Thyroid gland (tissue), 4 donors: ENCODE measurements around the gene SRSF12. TPM values are rescaled to one million over a fixed set of nuclear protein-coding genes. Genes with fewer than 3 reads are reported as not detected.

Experiments
- DNase-seq, 2 donors: peaks; one replicate each; pipeline ENCODE4 v3.0.0-alpha.2; 2019
- H3K27ac ChIP-seq, 3 donors: fragments of 200-600 bp; sonication (generic); 1 replicate in 2 of 3; 2 replicates in 1 of 3; pipeline ENCODE4 v1.5.1; 2016 to 2019; ENCODE audit warnings: mild to moderate bottlenecking in 1 of 3, moderate library complexity in 1 of 3
- H3K27me3 ChIP-seq: fragments of 200-600 bp; sonication (generic); one replicate; pipeline ENCODE4 v1.5.1; 2019
- H3K36me3 ChIP-seq, 2 donors: fragments of 200-600 bp; sonication (generic); one replicate each; pipeline ENCODE4 v1.5.1; 2016 to 2019
- H3K4me1 ChIP-seq, 2 donors: fragments of 200-600 bp; sonication (generic); one replicate each; pipeline ENCODE4 v1.5.1; 2017 to 2019
- H3K4me3 ChIP-seq, 3 donors: fragments of 200-600 bp; sonication (generic); replicated peaks in 1 of 3; 1 replicate in 2 of 3; 2 replicates in 1 of 3; pipeline ENCODE4 v1.5.1; 2016; ENCODE audit warnings: mild to moderate bottlenecking in 1 of 3
- H3K9me3 ChIP-seq: fragments of 200-600 bp; sonication (generic); one replicate; pipeline ENCODE4 v1.5.1; 2017
- CTCF ChIP-seq, 6 experiments: fragments of 200-600 bp in 3 of 6; fragments of 450-650 bp in 3 of 6; sonication (generic) in 3 of 6; IDR thresholded peaks; one replicate each; pipeline ENCODE4 v1.5.1; 2016 to 2019; ENCODE audit warnings: antibody characterized with exemption in 6 of 6, mild to moderate bottlenecking in 2 of 6, inconsistent platforms in 1 of 6, moderate library complexity in 1 of 6
- POLR2A ChIP-seq, 2 donors: fragments of 450-650 bp; IDR thresholded peaks; one replicate each; pipeline ENCODE4 v1.6.1; 2017; ENCODE audit warnings: antibody characterized with exemption in 2 of 2, mild to moderate bottlenecking in 2 of 2, moderate library complexity in 1 of 2
- WGBS, 2 donors: methylation state at CpG; one replicate each; pipeline ENCODE4 v1.1.5; 2017; 5-methylcytosine and 5-hydroxymethylcytosine counted together
- intact Hi-C: fragments of 100-400 bp; cut with DNase I; formaldehyde crosslinking; loops from one replicate; pipeline ENCODE4 v1.15.1; 2023
- total RNA-seq, 4 donors: library from RNA; depleted of rRNA; stranded (reverse); fragments of >200 nt; gene quantifications; one replicate each; pipeline ENCODE4 v1.2.3, GENCODE V29; 2016

SRSF12 gene
- total RNA-seq, 4 donors from 2014 or later: 0.88 to 3.3 (median 2.7) TPM

DNA sequence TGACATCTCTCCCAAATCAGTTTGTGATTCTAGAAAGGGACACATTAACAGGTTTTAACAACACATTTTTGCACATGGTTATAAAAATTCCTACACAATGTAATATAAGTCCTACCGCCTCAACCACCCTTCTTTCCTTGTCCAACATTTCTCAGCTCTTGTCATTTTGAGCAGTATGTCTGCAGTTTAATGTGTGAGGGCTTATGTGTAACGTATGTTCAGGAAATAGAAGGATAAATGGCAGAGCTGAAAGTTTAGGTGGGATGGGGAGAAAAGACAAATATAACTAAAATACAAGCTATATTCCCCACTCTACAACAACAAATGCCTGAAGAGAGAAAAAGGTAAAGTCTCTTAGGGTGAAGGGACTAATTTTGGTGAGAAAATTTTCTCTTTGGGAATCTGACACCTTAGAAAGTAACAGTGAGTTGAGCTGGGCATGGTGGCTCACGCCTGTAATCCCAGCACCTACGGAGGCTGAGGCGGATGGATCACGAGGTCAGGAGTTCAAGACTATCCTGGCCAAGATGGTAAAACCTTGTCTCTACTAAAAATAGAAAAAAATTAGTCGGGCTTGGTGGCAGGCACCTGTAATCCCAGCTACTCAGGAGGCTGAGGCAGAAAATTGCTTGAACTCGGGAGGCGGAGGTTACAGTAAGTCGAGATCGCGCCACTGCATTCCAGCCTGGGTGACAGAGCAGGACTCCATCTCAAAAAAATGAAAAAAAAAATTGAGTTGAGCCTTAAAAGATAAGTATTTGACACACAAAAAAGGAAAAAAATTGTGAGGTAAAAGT, 32.3 kb downstream of the SRSF12 start:
- TF ChIP-seq POLR2A (IDR thresholded peaks at IDR 0.05) (no peak), CTCF (IDR thresholded peaks at IDR 0.05) (no peak)
- intact Hi-C loops: no loop called here
- Histone ChIP-seq H3K4me1 (peaks cover 26 to 28% of the 10 kb centered on the region in 2 donors), H3K36me3 (peaks cover 19% of the 10 kb centered on the region in 2 donors), H3K9me3 (no peaks in the 10 kb centered on the region), H3K4me3 (no peak overlapping the region), H3K27me3 (no peaks in the 10 kb centered on the region), H3K27ac (no peak overlapping the region)
- WGBS, 2 donors: 93 to 95% methylated on average over 12 of the region's 12 CpGs
- no peak for DNase-seq

GRCh38 chr6:89084954-89085353, 32.9 kb downstream of the SRSF12 start:
- H3K36me3 ChIP-seq: peaks cover 19% of the 10 kb centered on the region in 2 donors
- intact Hi-C loops: no loop called here
- peaks cover 26 to 28% of the 10 kb centered on the region in 2 donors for H3K4me1 ChIP-seq
- no peak overlapping the region for H3K4me3 ChIP-seq
- TF ChIP-seq POLR2A (IDR thresholded peaks at IDR 0.05) (peak in 1 of 2 donors; percentile 8), CTCF (IDR thresholded peaks at IDR 0.05) (no peak)
- 25% methylated on average over 3 of the region's 3 CpGs for WGBS, 2 donors
- no peaks in the 10 kb centered on the region for H3K27me3 ChIP-seq
- H3K9me3 ChIP-seq: no peaks in the 10 kb centered on the region
- peak overlapping the region in 1 of 3 donors; percentile 22 for H3K27ac ChIP-seq
- DNase-seq: peak; percentile 23 to 44

DNA sequence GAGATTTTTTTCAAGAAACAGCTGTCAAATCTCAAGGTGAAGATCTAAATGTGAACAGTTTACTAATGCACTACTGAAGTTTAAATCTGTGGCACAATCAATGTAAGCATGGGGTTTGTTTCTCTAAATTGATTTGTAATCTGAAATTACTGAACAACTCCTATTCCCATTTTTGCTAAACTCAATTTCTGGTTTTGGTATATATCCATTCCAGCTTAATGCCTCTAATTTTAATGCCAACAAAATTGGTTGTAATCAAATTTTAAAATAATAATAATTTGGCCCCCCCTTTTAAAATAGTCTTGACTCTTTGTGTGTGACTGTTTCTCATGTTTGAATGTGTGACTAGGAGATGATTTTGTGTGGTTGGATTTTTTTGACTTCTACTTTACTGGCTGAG, 33.3 kb downstream of the SRSF12 start:
- H3K27ac ChIP-seq: peak overlapping the region in 1 of 3 donors; percentile 22
- H3K36me3 ChIP-seq: peaks cover 19% of the 10 kb centered on the region in 2 donors
- H3K4me3 ChIP-seq: no peak overlapping the region
- no peaks in the 10 kb centered on the region for H3K9me3 ChIP-seq
- no peaks in the 10 kb centered on the region for H3K27me3 ChIP-seq
- TF ChIP-seq CTCF (IDR thresholded peaks at IDR 0.05) (no peak), POLR2A (IDR thresholded peaks at IDR 0.05) (no peak)
- intact Hi-C loops: no loop called here
- peaks cover 26 to 28% of the 10 kb centered on the region in 2 donors for H3K4me1 ChIP-seq
- DNase-seq: no peak

DNA sequence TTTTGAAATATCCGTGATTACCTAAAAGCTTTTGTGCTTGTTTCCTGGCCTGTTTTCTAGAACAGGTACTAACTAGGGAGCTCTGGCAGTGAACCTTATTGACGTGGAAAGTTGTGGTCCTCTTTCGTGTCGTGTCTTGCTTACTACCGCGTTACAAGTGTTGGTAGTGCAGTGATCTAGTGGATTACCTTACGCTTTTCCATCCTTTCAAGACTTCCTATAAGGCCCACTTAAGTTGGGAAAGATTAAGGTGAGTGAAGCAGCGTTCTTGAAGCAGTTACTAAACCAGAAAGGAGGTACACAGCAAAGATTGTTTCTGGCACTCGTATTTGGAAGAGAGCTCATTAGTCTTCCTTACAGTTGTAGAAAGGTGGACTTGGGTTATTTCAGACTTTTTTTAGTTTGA, 35.4 kb downstream of the SRSF12 start:
- 2 to 4% methylated on average over 9 of the region's 9 CpGs for WGBS, 2 donors
- TF ChIP-seq CTCF (IDR thresholded peaks at IDR 0.05): no peak
- TF ChIP-seq POLR2A (IDR thresholded peaks at IDR 0.05): no peak
- intact Hi-C loops: no loop called here
- peak overlapping the region; percentile 100 for H3K27ac ChIP-seq
- peaks cover 19% of the 10 kb centered on the region in 2 donors for H3K36me3 ChIP-seq
- H3K27me3 ChIP-seq: no peaks in the 10 kb centered on the region
- H3K4me3 ChIP-seq: peak overlapping the region in 2 of 3 donors; percentile 79 to 100
- H3K4me1 ChIP-seq: peaks cover 29 to 32% of the 10 kb centered on the region in 2 donors
- no peak for DNase-seq
- no peaks in the 10 kb centered on the region for H3K9me3 ChIP-seq
